Immature natural killer cell (primary cell): ENCODE measurements around the gene PLCB2. TPM values are rescaled to one million over a fixed set of nuclear protein-coding genes. Genes with fewer than 3 reads are reported as not detected.

ENCODE experiments used
- DNase-seq, 3 donors: peaks; one replicate each; pipeline ENCODE4 v3.0.0; 2022; ENCODE audit warnings: mixed read lengths in 1 of 3
- H3K27ac Mint-ChIP-seq, 6 donors: one replicate each; pipeline ENCODE4 v1.8.0; 2020; ENCODE audit warnings: mixed read lengths in 6 of 6, mild to moderate bottlenecking in 5 of 6, inconsistent platforms in 4 of 6, moderate library complexity in 3 of 6
- H3K27me3 Mint-ChIP-seq, 3 donors: one replicate each; pipeline ENCODE4 v1.8.0; 2020 to 2021; ENCODE audit warnings: low read depth in 3 of 3, mild to moderate bottlenecking in 3 of 3, mixed read lengths in 3 of 3, moderate library complexity in 3 of 3, inconsistent platforms in 1 of 3
- H3K36me3 Mint-ChIP-seq, 3 donors: one replicate each; pipeline ENCODE4 v1.8.0; 2020; ENCODE audit warnings: mixed read lengths in 3 of 3, inconsistent platforms in 2 of 3, mild to moderate bottlenecking in 2 of 3
- H3K4me1 Mint-ChIP-seq, 2 donors: one replicate each; pipeline ENCODE4 v1.8.0; 2020; ENCODE audit warnings: inconsistent platforms in 2 of 2, mild to moderate bottlenecking in 2 of 2, mixed read lengths in 2 of 2, moderate library complexity in 1 of 2
- H3K4me3 Mint-ChIP-seq, 5 donors: one replicate each; pipeline ENCODE4 v1.8.0; 2020; ENCODE audit warnings: mild to moderate bottlenecking in 5 of 5, mixed read lengths in 5 of 5, inconsistent platforms in 3 of 5, moderate library complexity in 3 of 5
- H3K9me3 Mint-ChIP-seq, 6 donors: one replicate each; pipeline ENCODE4 v1.8.0; 2020; ENCODE audit warnings: mild to moderate bottlenecking in 6 of 6, mixed read lengths in 6 of 6, inconsistent platforms in 4 of 6, moderate library complexity in 3 of 6
- polyA plus RNA-seq, 3 donors: library from polyadenylated mRNA; unstranded; fragments of 300-500 nt; fragmentation: Illumina TruSeq; gene quantifications; one replicate each; pipeline ENCODE4 v1.2.3, GENCODE V29; 2021

The PLCB2 gene
- polyA plus RNA-seq, 3 donors from 2014 or later, result 18.0 to 57.0 (median 24.2) TPM

GRCh38 chr15:40298216-40298935, 9.4 kb downstream of the PLCB2 start:
- peaks cover 10 to 16% of the 10 kb centered on the region in 2 donors for H3K4me1 Mint-ChIP-seq
- peaks cover 0 to under 1% (median 0%) of the 10 kb centered on the region in 3 donors for H3K27me3 Mint-ChIP-seq
- H3K4me3 Mint-ChIP-seq, result no peak overlapping the region
- no peak overlapping the region for H3K27ac Mint-ChIP-seq
- no peaks in the 10 kb centered on the region for H3K9me3 Mint-ChIP-seq
- peaks cover 20 to 51% (median 24%) of the 10 kb centered on the region in 3 donors for H3K36me3 Mint-ChIP-seq
- no peak for DNase-seq

DNA sequence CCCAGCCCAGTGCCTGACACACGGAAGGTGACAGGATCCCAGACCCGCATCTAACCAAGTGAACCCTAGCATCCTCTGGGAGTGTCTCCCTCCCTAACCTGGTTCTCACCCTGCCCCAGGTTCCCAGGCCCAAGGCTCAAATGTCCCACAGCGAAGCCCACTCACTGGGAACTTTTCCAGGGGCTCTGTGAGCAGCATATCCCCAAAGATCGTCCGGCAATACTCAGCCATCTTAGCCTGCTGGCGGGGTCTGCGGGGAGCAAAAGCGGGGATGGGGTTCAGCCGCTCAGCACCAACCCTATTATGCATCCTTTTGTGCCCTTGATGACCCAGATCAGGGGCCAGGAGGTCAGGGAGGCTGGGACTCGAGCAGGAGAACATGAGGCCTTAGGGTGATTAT, 10.4 kb downstream of the PLCB2 start:
- no peak overlapping the region for H3K4me3 Mint-ChIP-seq
- H3K4me1 Mint-ChIP-seq, result peaks cover 10 to 16% of the 10 kb centered on the region in 2 donors
- H3K9me3 Mint-ChIP-seq, result no peaks in the 10 kb centered on the region
- no peaks in the 10 kb centered on the region for H3K27me3 Mint-ChIP-seq
- DNase-seq, result no peak
- peak overlapping the region in 2 of 6 donors; percentile 6 to 34 for H3K27ac Mint-ChIP-seq
- H3K36me3 Mint-ChIP-seq, result peaks cover 20 to 53% (median 24%) of the 10 kb centered on the region in 3 donors

- H3K4me1 Mint-ChIP-seq, result peaks cover 10 to 16% of the 10 kb centered on the region in 2 donors
- no peak overlapping the region for H3K4me3 Mint-ChIP-seq
- peaks cover 20 to 53% (median 24%) of the 10 kb centered on the region in 3 donors for H3K36me3 Mint-ChIP-seq
- H3K27ac Mint-ChIP-seq, result peak overlapping the region in 4 of 6 donors; percentile 28 to 65 (median 48)
- DNase-seq, result no peak
- no peaks in the 10 kb centered on the region for H3K9me3 Mint-ChIP-seq
- no peaks in the 10 kb centered on the region for H3K27me3 Mint-ChIP-seq
Measured at GRCh38 chr15:40296561-40297230, 11.0 kb downstream of the PLCB2 start.

DNA sequence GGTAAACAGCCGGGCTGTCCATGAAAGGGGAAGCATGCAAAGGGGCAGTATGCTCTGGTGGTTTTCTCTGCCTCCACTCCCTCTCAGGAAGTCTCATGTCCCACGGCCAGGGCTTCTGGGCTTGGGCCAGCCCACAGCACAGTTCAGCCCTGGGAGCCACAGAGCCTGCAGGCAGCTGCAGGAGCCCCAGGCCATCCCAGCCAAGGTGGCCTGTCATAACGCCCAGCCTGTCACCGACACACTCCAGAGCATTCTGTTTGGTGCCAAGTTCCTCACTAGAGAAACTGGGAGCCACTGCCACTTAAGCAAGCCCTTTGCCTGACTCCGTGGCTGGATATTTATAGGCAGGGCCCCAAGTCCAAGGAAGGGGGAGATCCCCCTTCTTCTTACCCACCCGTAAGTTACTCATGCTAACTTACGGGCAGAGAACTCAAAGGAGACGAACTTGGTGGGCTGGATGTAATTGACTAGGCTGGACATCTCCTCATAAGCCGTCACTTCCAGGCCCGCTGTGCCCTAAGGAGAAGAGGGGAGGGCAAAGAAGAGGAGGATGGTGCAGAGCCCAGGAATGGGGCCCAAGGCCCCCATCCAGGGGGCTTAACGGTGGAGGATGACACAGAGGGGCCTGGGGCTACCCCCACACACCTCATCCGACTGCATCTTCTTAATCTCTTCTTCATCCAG, 11.7 kb downstream of the PLCB2 start:
- no peak overlapping the region for H3K4me3 Mint-ChIP-seq
- H3K27me3 Mint-ChIP-seq, result no peaks in the 10 kb centered on the region
- peak overlapping the region in 1 of 6 donors; percentile 73 for H3K27ac Mint-ChIP-seq
- H3K4me1 Mint-ChIP-seq, result peaks cover 8 to 16% of the 10 kb centered on the region in 2 donors
- no peak for DNase-seq
- peaks cover 20 to 51% (median 24%) of the 10 kb centered on the region in 3 donors for H3K36me3 Mint-ChIP-seq
- no peaks in the 10 kb centered on the region for H3K9me3 Mint-ChIP-seq

DNA sequence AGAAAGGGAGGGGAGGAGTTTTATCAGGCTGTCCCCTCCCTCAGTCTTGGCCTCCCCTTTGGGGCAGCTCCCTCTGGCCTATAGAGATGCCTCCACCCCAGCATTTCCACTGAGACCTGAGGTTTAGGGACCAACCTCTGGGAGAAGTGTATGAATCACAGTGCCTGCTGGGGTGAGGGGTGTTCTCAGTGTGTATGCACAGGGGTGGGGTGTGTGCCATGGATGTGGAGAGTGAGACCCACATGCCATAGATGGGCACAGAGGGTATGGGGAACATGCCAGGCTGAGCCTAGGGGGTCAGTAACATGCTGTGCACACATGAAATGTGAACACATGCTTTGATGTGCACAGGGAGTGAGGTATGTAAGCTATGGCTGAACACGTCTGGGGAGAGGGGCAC, 12.4 kb downstream of the PLCB2 start:
- Mint-ChIP-seq H3K27ac (peak overlapping the region in 2 of 6 donors; percentile 48 to 74), H3K9me3 (no peaks in the 10 kb centered on the region), H3K4me3 (no peak overlapping the region), H3K4me1 (peaks cover 5 to 9% of the 10 kb centered on the region in 2 donors), H3K27me3 (no peaks in the 10 kb centered on the region), H3K36me3 (peaks cover 14 to 44% (median 17%) of the 10 kb centered on the region in 3 donors)
- DNase-seq, result no peak

DNA sequence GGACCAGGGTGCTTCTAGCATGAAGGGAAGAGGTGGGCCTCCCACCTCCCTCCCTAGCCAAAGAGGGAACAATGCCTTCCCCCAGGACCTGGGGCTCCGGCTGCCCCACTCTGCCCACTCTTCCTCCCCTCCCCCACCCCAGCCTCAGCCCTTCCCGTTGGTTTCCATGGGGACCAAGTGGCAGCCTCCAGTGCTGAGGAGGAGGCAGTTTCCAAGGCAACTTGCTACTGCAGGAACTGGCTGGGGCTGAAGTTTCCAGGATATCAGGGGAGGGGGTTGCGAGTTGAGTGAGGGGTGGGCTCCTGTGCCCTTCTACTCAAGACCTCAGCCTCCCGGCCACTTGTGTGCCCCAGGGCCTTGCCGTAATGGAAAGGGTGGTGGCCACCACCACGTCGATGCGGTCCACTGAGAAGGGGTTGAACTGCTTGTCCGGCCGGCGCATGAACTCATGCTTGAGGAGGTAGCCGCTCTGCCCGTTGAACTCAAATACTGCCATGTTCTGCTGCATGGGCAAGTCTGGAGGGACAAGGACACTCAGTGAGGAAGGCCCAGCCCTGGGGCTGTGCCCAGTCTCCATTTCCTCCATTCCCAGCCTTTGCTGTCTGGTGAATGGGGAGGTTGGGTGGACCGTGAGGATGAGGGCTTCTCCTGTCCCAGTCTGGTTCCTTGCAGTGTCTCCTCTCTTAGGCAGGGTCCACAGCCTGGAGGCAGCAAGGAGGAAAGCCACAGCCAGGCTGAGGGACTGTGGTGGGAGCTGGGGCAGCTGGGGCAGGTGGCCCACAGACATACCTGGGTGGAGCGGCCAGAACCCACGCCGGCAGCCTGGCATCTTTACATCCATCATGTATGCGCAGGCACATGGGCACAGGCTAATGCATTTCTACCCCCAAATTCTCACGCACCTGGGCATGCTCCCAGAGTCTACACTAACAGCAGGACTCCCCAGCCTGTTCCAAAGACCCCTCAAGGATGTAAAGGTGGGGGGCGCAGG, 13.5 kb downstream of the PLCB2 start:
- Mint-ChIP-seq H3K36me3 (peaks cover 6 to 39% (median 9%) of the 10 kb centered on the region in 3 donors), H3K27ac (no peak overlapping the region), H3K9me3 (no peaks in the 10 kb centered on the region), H3K27me3 (no peaks in the 10 kb centered on the region), H3K4me1 (peaks cover 2 to 3% of the 10 kb centered on the region in 2 donors), H3K4me3 (no peak overlapping the region)
- no peak for DNase-seq

- Mint-ChIP-seq H3K36me3 (peaks cover 5 to 36% (median 6%) of the 10 kb centered on the region in 3 donors), H3K4me1 (peaks cover 0 to 2% of the 10 kb centered on the region in 2 donors), H3K27ac (no peak overlapping the region), H3K27me3 (no peaks in the 10 kb centered on the region), H3K9me3 (no peaks in the 10 kb centered on the region), H3K4me3 (no peak overlapping the region)
- no peak for DNase-seq
Measured at GRCh38 chr15:40293006-40293405, 14.7 kb downstream of the PLCB2 start.

GRCh38 chr15:40292246-40292645, 15.5 kb downstream of the PLCB2 start:
- no peak overlapping the region for H3K4me3 Mint-ChIP-seq
- DNase-seq, result no peak
- no peaks in the 10 kb centered on the region for H3K27me3 Mint-ChIP-seq
- no peak overlapping the region for H3K27ac Mint-ChIP-seq
- peaks cover 0 to 2% of the 10 kb centered on the region in 2 donors for H3K4me1 Mint-ChIP-seq
- H3K9me3 Mint-ChIP-seq, result no peaks in the 10 kb centered on the region
- H3K36me3 Mint-ChIP-seq, result peaks cover 0 to 28% (median 0%) of the 10 kb centered on the region in 3 donors

- peaks cover 0 to 18% (median 0%) of the 10 kb centered on the region in 3 donors for H3K36me3 Mint-ChIP-seq
- no peaks in the 10 kb centered on the region for H3K4me1 Mint-ChIP-seq
- no peak for DNase-seq
- H3K27me3 Mint-ChIP-seq, result no peaks in the 10 kb centered on the region
- no peaks in the 10 kb centered on the region for H3K9me3 Mint-ChIP-seq
- H3K4me3 Mint-ChIP-seq, result no peak overlapping the region
- H3K27ac Mint-ChIP-seq, result no peak overlapping the region
Measured at GRCh38 chr15:40290918-40291574, 16.7 kb downstream of the PLCB2 start.

DNA sequence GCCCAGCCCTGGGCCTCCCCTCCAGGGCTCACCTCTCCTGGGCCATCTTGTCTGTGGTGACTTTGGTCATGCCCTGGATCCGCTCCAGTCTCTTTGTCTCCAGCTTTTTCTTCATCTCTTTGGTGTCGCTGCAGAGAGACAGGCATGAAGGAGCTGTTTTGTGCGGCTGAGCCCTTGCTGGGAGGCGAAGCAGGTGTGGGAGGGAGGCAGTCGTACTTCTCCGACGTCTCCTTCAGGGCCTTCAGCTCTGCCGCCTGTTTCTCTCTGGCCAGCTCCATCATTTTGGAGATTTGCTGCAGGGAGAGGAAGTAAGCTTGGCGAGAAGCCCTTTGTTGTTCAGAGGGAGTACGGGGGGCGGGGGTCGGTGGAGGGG, 17.2 kb downstream of the PLCB2 start:
- H3K9me3 Mint-ChIP-seq, result no peaks in the 10 kb centered on the region
- no peaks in the 10 kb centered on the region for H3K4me1 Mint-ChIP-seq
- H3K4me3 Mint-ChIP-seq, result no peak overlapping the region
- no peaks in the 10 kb centered on the region for H3K27me3 Mint-ChIP-seq
- DNase-seq, result no peak
- peaks cover 0 to 16% (median 0%) of the 10 kb centered on the region in 3 donors for H3K36me3 Mint-ChIP-seq
- H3K27ac Mint-ChIP-seq, result no peak overlapping the region

- Mint-ChIP-seq H3K36me3 (peaks cover 0 to 13% (median 0%) of the 10 kb centered on the region in 3 donors), H3K27me3 (no peaks in the 10 kb centered on the region), H3K27ac (peak overlapping the region in 1 of 6 donors; percentile 64), H3K4me1 (no peaks in the 10 kb centered on the region), H3K9me3 (no peaks in the 10 kb centered on the region), H3K4me3 (no peak overlapping the region)
- DNase-seq, result no peak
Measured at GRCh38 chr15:40289140-40289775, 18.5 kb downstream of the PLCB2 start.

- no peak for DNase-seq
- Mint-ChIP-seq H3K4me1 (peaks cover 0 to 2% of the 10 kb centered on the region in 2 donors), H3K36me3 (peaks cover 0 to 7% (median 0%) of the 10 kb centered on the region in 3 donors), H3K27ac (peak overlapping the region in 1 of 6 donors; percentile 48), H3K4me3 (no peak overlapping the region), H3K9me3 (no peaks in the 10 kb centered on the region), H3K27me3 (peaks cover 0 to 4% (median 0%) of the 10 kb centered on the region in 3 donors)
Measured at GRCh38 chr15:40287968-40288367, 19.8 kb downstream of the PLCB2 start.
